Smooth muscle cell (in vitro differentiated cells): ENCODE results near the gene TMC4. TPM values are rescaled to one million over a fixed set of nuclear protein-coding genes. Genes with fewer than 3 reads are reported as not detected.
"Not testable (repeated sequence)": the region's sequence is repeated elsewhere in the genome, so short reads cannot be mapped to it uniquely, and the experiment has no call there.

Source experiments
- DNase-seq: peaks from one replicate; lab custom pipeline; 2025; ENCODE audit not compliant: unreplicated experiment; lab: John Stamatoyannopoulos, UW
- H2AFZ ChIP-seq: fragments of 200-600 bp; sonication (generic); 2 replicates; pipeline ENCODE4 v1.6.0; 2016; ENCODE audit warnings: antibody characterized with exemption, low read depth, mild to moderate bottlenecking
- H3F3A ChIP-seq: fragments of 200-600 bp; sonication (generic); 2 replicates; pipeline ENCODE4 v1.6.0; 2017; ENCODE audit warnings: antibody characterized with exemption, low read depth
- H3K27ac ChIP-seq: fragments of 200-600 bp; sonication (generic); 2 replicates; pipeline ENCODE4 v1.5.1; 2016; ENCODE audit warnings: low read depth, mild to moderate bottlenecking
- H3K27me3 ChIP-seq: fragments of 200-600 bp; sonication (generic); 2 replicates; pipeline ENCODE4 v1.6.1; 2016; ENCODE audit warnings: low read depth, mild to moderate bottlenecking
- H3K36me3 ChIP-seq: fragments of 200-600 bp; sonication (generic); 2 replicates; pipeline ENCODE4 v1.5.1; 2016; ENCODE audit warnings: low read depth
- H3K4me1 ChIP-seq: fragments of 200-600 bp; sonication (generic); 2 replicates; pipeline ENCODE4 v1.5.1; 2016; ENCODE audit warnings: low read depth
- H3K4me2 ChIP-seq: fragments of 200-600 bp; sonication (generic); 2 replicates; pipeline ENCODE4 v1.6.0; 2016; ENCODE audit warnings: mild to moderate bottlenecking
- H3K4me3 ChIP-seq: fragments of 200-600 bp; sonication (generic); 2 replicates; pipeline ENCODE4 v1.5.1; 2016; ENCODE audit warnings: mild to moderate bottlenecking
- H3K79me2 ChIP-seq: fragments of 200-600 bp; sonication (generic); 2 replicates; pipeline ENCODE4 v1.6.0; 2016; ENCODE audit warnings: low read depth, mild to moderate bottlenecking
- H3K9ac ChIP-seq: fragments of 200-600 bp; sonication (generic); 2 replicates; pipeline ENCODE4 v1.6.0; 2016; ENCODE audit warnings: low read depth
- H3K9me3 ChIP-seq: fragments of 200-600 bp; sonication (generic); replicated peaks from 2 replicates; pipeline ENCODE4 v1.5.1; 2016; ENCODE audit warnings: low read depth
- H4K20me1 ChIP-seq: fragments of 200-600 bp; sonication (generic); 2 replicates; pipeline ENCODE4 v1.6.0; 2016; ENCODE audit warnings: low read depth
- CTCF ChIP-seq: fragments of 200-600 bp; sonication (generic); IDR thresholded peaks from 2 replicates; pipeline ENCODE4 v1.5.1; 2017; ENCODE audit warnings: borderline replicate concordance, mild to moderate bottlenecking, antibody characterized with exemption; ENCODE audit not compliant: insufficient read depth, poor library complexity, severe bottlenecking
- WGBS: methylation state at CpG from one replicate; pipeline ENCODE4 v1.1.7; 2016; ENCODE audit warnings: low lambda C conversion rate; 5-methylcytosine and 5-hydroxymethylcytosine counted together
- polyA plus RNA-seq: library from polyadenylated mRNA; unstranded; fragments of >200 nt; fragmentation: Nextera tagmentation; extraction: Ambion mirVana; gene quantifications from 2 replicates; pipeline ENCODE4 v1.2.1, GENCODE V29; 2016
- total RNA-seq: library from RNA; depleted of rRNA; stranded (reverse); fragments of >200 nt; gene quantifications from 2 replicates; pipeline ENCODE4 v1.2.3, GENCODE V29; 2014

TMC4 gene
- total and polyA plus RNA-seq, 2 experiments from 2014 or later, result 5.9 to 6.7 TPM

DNA sequence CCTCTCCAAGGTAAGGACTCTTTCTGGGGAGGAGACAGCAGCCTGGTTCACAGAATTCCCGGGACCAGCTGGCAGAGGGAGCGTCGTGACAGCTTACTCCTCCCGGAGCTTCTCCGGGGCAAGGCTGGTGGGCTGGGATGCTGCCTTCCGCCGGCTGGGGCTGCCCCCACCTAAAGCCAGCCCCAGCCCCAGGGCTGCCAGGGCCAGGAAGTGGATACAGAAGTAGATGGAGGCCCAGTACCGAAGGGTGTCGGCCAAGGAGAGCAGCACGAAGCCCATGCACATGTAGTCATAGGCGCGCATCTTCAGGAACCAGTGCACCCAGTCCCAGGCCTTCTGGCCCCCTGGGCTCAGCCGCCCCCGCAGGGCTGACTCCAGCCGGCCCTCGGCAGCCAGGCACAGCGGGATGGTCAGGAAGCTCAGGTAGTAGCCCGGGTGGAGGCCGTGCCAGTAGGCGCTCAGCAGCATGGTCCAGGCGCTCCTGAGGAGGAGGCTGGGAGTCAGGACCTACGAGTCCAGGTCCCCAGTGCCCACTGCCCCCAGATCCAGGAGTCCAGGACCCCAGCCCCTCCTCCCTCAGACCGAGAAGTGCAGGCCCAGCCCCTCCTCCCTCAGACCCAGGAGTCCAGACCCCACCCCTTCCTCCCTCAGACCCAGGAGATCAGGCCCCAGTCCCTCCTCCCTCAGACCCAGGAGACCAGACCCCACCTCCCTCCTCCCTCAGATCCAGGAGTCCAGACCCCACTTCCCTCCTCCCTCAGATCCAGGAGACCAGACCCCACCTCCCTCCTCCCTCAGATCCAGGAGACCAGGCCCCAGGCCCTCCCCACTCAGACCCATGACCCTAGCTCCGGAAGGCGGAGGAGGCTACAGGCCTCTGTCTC lies 1.2 kb upstream of the TMC4 start:
- Histone ChIP-seq H2AFZ (no peak overlapping the region), H3K36me3 (no peaks in the 10 kb centered on the region), H3K79me2 (no peaks in the 10 kb centered on the region), H3K9me3 (no peaks in the 10 kb centered on the region), H4K20me1 (no peaks in the 10 kb centered on the region), H3K27ac (no peak overlapping the region), H3K4me2 (no peak overlapping the region), H3F3A (no peaks in the 10 kb centered on the region), H3K27me3 (no peaks in the 10 kb centered on the region), H3K4me3 (no peak overlapping the region), H3K9ac (no peak overlapping the region), H3K4me1 (no peaks in the 10 kb centered on the region)
- no peak for TF ChIP-seq CTCF
- 85% methylated on average over 24 of the region's 25 CpGs for WGBS
- no peak for DNase-seq

- Histone ChIP-seq H4K20me1 (no peaks in the 10 kb centered on the region), H3K4me1 (no peaks in the 10 kb centered on the region), H3K9me3 (no peaks in the 10 kb centered on the region), H2AFZ (no peak overlapping the region), H3K79me2 (no peaks in the 10 kb centered on the region), H3F3A (no peaks in the 10 kb centered on the region), H3K4me3 (no peak overlapping the region), H3K4me2 (peak overlapping the region; percentile 76), H3K9ac (no peak overlapping the region), H3K27me3 (no peaks in the 10 kb centered on the region), H3K36me3 (no peaks in the 10 kb centered on the region), H3K27ac (no peak overlapping the region)
- no peak for DNase-seq
- 60% methylated on average over 15 of the region's 15 CpGs for WGBS
- TF ChIP-seq CTCF, result no peak
Observed at GRCh38 chr19:54173359-54173699, 369 bp upstream of the TMC4 start.

GRCh38 chr19:54171736-54172431 lies 1.1 kb downstream of the TMC4 start:
- H3K9me3 ChIP-seq, H3K36me3 ChIP-seq, H2AFZ ChIP-seq, H3K4me1 ChIP-seq, H3K9ac ChIP-seq, H3K27me3 ChIP-seq, H4K20me1 ChIP-seq, H3K4me3 ChIP-seq, H3K4me2 ChIP-seq, H3F3A ChIP-seq, H3K79me2 ChIP-seq, DNase-seq, H3K27ac ChIP-seq: not testable (repeated sequence)
- WGBS, result 92% methylated on average over 13 of the region's 23 CpGs

DNA sequence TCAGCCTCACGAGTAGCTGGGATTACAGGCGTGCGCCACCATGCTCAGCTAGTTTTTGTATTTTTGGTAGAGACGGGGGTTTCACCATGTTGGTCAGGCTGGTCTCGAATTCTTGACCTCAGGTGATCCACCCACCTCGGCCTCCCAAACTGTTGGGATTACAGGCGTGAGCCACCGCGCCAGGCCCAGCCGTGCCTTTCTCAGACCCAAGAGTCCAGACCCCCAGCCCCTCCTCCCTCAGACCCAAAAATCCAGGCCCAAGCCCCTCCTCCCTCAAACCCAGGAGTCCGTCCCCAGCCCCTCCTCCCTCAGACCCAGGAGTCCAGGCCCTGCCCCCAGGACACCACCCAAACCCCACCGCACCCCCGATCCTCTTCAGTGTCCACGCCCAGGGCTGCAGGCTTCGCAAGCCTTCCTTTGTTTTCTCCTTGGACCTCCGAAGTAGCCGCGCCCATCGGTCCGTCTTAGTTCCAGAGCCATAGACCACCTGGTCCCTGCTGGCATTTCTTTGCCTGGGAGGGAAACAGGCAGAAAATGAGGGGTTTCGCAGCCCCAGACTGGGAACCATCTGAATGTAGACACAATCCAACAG lies 3.7 kb downstream of the TMC4 start:
- H3K36me3 ChIP-seq, result no peaks in the 10 kb centered on the region
- H3K4me3 ChIP-seq, result no peak overlapping the region
- no peak for TF ChIP-seq CTCF
- H3K4me2 ChIP-seq, result no peak overlapping the region
- DNase-seq, result no peak
- H3F3A ChIP-seq, result no peaks in the 10 kb centered on the region
- H4K20me1 ChIP-seq, result no peaks in the 10 kb centered on the region
- no peak overlapping the region for H2AFZ ChIP-seq
- no peaks in the 10 kb centered on the region for H3K9me3 ChIP-seq
- H3K79me2 ChIP-seq, result no peaks in the 10 kb centered on the region
- WGBS, result 94% methylated on average over 17 of the region's 21 CpGs
- no peaks in the 10 kb centered on the region for H3K27me3 ChIP-seq
- no peak overlapping the region for H3K27ac ChIP-seq
- no peaks in the 10 kb centered on the region for H3K4me1 ChIP-seq
- no peak overlapping the region for H3K9ac ChIP-seq
